KOPT-K1 (cell line): ENCODE measurements around the gene PRDM12.

Source experiments
- H3K27ac ChIP-seq: fragments of 200-600 bp; sonication (generic); 2 replicates; pipeline ENCODE4 v1.5.1; 2016; ENCODE audit warnings: antibody characterized with exemption, mild to moderate bottlenecking, low read depth, low read length; ENCODE audit not compliant: poor library complexity, severe bottlenecking
- H3K36me3 ChIP-seq: fragments of 200-600 bp; sonication (generic); 2 replicates; pipeline ENCODE4 v1.5.1; 2017; ENCODE audit warnings: antibody characterized with exemption, mild to moderate bottlenecking, low read length, moderate library complexity; ENCODE audit not compliant: insufficient read depth
- H3K9me3 ChIP-seq: fragments of 200-600 bp; sonication (generic); 2 replicates; pipeline ENCODE4 v1.5.1; 2017; ENCODE audit warnings: antibody characterized with exemption, low read length, mild to moderate bottlenecking; ENCODE audit not compliant: insufficient read depth, poor library complexity, severe bottlenecking

The PRDM12 gene

DNA sequence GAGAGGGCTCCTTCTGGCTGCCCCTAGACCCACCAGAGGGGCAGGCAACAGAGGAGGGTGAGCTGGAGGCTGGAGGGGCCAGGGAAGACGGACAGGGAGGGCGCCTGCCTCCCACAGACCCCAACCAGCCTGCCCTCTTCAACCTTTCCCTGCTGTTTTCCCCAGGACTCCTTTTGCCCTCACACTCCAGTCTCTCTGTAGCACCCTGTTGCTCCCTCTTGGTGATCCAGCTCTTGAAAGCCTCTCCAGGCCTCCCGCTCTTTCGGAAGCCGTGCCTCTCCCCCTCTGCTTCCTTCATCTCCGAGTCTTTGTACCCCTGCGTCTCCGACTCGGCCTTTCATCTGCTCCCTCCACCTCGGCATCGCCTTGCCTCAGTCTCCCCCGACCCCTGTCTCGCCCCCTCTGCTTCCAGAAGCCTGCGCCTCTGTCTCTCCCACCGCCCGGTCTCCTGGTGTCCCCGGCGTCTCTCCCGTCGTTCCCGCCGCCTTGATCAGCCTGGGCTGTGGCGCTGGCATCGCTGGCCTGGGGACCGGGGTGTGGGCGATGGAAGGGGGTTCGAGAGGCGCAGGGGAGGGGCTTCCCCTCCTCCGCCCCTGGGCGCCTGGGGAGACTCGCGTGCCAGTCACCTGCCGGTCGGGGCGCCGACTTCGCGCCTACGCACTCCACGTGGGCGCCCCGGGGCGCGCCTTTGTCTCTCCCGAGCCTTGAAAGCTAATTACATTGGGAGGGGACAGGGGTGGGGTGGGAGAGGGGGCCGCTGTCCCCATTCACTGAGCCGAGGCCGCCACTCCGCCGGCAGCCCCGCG lies 5.3 kb upstream of the PRDM12 start:
- H3K27ac ChIP-seq: no peak overlapping the region
- no peaks in the 10 kb centered on the region for H3K36me3 ChIP-seq
- H3K9me3 ChIP-seq: no peaks in the 10 kb centered on the region

DNA sequence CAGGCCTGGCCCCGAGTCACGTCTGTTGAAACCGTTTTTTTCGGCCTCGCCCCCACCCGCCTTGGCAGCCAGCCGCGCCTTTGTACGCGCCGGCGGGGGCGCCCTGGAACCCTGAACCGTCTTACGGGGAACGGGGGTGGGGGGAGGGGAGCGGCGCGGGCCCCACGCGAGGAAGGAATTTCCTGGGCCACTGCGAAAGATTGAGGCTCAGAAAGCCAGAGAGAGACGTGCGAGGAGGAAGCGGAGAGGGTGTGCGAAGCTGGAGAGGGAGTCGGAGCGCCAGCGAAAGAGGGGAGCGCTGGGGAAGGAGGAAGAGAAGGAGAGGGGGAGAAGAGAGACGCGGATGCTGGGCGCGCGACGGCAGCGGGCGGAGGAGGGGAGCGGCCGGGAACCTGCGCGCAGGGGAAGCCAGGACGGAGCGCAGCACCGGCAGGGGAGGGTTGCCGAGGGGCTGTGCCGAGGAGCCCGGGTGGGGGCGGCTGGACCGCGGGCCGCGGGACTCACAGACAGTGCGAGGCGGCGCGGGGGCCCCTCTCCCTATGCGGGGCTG lies 4.6 kb upstream of the PRDM12 start:
- H3K9me3 ChIP-seq: no peaks in the 10 kb centered on the region
- H3K27ac ChIP-seq: no peak overlapping the region
- no peaks in the 10 kb centered on the region for H3K36me3 ChIP-seq

DNA sequence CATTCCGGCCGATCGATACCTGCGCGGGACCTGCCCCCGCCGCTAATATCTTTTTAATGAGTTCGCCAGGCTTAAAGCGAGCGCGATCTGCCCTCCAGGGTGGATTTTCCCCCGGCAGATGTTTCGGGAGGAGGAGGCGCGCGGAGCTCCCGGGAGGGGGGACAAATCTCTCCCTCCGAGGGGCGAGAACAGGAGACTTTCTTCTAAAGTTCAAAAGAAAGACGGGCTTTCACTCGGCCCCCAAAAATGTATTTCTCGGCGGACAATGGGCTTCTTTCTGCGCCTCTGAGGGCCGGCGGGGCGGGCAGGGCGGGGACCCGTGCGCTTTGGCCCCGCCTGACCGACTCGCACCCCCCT lies 4.1 kb upstream of the PRDM12 start:
- Histone ChIP-seq H3K27ac (no peak overlapping the region), H3K9me3 (no peaks in the 10 kb centered on the region), H3K36me3 (no peaks in the 10 kb centered on the region)

DNA sequence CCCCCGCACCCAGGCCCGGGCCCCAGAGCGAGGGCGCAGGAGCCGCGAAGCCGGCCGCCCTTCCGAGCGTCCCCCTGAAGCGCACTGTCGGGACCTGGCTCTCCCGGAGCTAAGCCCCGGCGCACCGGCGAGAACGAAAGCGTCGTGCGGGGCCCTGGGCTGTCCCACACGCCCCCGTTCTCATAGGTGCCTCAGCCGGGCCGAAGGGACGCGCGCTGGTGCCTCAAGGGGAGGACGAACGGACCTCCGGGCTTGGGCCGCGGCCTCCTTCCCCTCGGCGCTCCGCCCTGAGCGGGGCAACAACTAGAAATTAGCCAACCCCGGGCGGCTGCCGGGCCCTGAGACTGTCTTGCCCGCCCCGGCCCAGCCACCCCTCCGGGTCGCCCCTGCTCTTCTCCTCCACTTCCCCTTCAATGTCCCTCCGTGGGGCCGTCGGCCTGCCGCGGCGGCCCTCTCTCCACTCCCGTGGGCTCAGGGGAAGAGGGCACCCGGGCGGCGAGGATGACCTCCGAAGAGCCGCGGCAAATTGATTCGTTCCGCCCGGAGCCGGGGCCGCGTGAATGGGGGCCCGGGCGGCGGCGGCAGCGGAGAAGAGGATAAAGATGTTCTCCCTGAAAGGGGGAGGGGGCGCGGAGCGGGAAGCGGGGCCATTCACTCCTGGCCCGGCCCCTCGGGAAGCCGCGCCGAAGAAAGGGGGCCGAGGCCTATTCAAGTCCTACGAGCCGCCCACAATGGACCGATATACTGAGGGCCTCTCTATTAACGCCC lies 3.5 kb upstream of the PRDM12 start:
- Histone ChIP-seq H3K36me3 (no peaks in the 10 kb centered on the region), H3K9me3 (no peaks in the 10 kb centered on the region), H3K27ac (no peak overlapping the region)

DNA sequence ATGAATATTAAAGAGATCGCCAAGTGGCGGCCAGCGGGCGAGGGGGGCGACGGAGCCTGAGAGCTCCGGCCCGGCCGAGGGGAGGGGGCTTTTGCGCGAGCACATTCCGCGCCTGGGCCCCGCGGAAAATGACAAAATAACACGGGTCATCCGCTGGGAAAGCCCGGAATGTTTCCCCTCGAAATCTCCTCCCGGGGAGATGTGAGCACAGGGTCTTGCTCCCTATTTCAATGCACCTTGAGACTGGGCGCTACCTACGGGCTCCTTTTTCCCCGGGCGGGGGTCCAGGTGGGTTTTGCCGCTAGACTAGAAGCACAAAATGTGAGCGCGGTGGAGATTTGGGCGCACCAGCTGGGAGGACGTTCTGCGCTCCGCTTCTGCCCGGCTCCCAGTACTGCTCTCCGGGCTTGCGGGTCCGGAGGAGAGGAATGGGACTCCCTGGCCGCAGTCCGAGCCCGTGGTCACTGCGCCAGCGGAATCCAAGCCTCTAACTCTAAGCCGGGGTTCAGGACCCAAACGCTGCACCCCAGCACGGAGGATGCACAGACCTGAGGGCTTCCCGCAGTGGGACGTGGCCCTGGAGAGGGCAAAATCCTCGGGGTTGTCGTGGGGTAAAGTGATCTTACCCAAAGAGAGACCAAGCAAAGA lies 2.8 kb upstream of the PRDM12 start:
- Histone ChIP-seq H3K36me3 (no peaks in the 10 kb centered on the region), H3K27ac (no peak overlapping the region), H3K9me3 (no peaks in the 10 kb centered on the region)

GRCh38 chr9:130662099-130662969 lies 2.1 kb upstream of the PRDM12 start:
- Histone ChIP-seq H3K36me3 (no peaks in the 10 kb centered on the region), H3K27ac (no peak overlapping the region), H3K9me3 (no peaks in the 10 kb centered on the region)

DNA sequence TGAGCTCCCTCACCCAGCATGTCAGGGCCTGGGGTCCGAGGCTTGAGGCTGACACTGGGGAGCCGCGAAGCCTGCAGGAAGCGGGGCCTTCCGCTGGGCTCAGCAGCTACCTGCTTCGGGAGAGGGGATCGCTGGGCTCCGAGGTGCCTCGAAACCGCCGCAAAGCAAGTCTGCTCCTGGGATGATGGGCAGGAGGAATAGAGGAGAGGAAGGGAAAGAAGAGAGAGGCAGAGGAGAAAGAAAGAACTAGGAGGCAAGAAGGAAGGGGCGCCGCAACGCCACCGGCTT lies 1.5 kb upstream of the PRDM12 start:
- no peaks in the 10 kb centered on the region for H3K9me3 ChIP-seq
- H3K36me3 ChIP-seq: no peaks in the 10 kb centered on the region
- no peak overlapping the region for H3K27ac ChIP-seq

- Histone ChIP-seq H3K27ac (no peak overlapping the region), H3K36me3 (no peaks in the 10 kb centered on the region), H3K9me3 (no peaks in the 10 kb centered on the region)
These were observed 977 bp upstream of the PRDM12 start for GRCh38 chr9:130663258-130663976.

DNA sequence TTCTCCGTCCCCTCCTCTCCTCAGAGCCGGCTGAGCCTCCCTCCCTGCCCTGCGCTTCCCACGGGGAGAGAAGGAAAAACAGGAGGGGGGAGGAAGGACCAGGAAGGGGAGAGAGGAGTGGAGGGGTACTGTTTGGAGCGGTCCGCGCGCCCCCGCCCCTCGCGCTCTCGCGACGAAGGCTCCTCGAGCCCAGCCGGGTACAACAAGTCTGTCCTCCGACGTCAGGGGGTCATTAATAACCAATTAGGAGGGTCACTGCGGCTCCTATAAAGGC lies 480 bp upstream of the PRDM12 start:
- Histone ChIP-seq H3K9me3 (no peaks in the 10 kb centered on the region), H3K27ac (no peak overlapping the region), H3K36me3 (no peaks in the 10 kb centered on the region)

GRCh38 chr9:130665029-130665430 lies 636 bp downstream of the PRDM12 start:
- no peaks in the 10 kb centered on the region for H3K9me3 ChIP-seq
- no peak overlapping the region for H3K27ac ChIP-seq
- H3K36me3 ChIP-seq: no peaks in the 10 kb centered on the region

- no peak overlapping the region for H3K27ac ChIP-seq
- no peaks in the 10 kb centered on the region for H3K9me3 ChIP-seq
- no peaks in the 10 kb centered on the region for H3K36me3 ChIP-seq
These were observed 1.3 kb downstream of the PRDM12 start for GRCh38 chr9:130665431-130666392.

- Histone ChIP-seq H3K36me3 (no peaks in the 10 kb centered on the region), H3K27ac (no peak overlapping the region), H3K9me3 (no peaks in the 10 kb centered on the region)
These were observed 2.2 kb downstream of the PRDM12 start for GRCh38 chr9:130666393-130667119.

- Histone ChIP-seq H3K9me3 (no peaks in the 10 kb centered on the region), H3K27ac (no peak overlapping the region), H3K36me3 (no peaks in the 10 kb centered on the region)
These were observed 2.7 kb downstream of the PRDM12 start for GRCh38 chr9:130667120-130667435.
